ENCODE measurements around the gene NT5DC1. TPM values are rescaled to one million over a fixed set of nuclear protein-coding genes. Genes with fewer than 3 reads are reported as not detected.
"Not testable (repeated sequence)": the region's sequence is repeated elsewhere in the genome, so short reads cannot be mapped to it uniquely, and the experiment has no call there.

Gene NT5DC1
- total RNA-seq, 4 donors from 2014 or later, result 7.4 to 12.9 (median 11.4) TPM

GRCh38 chr6:116282698-116283097, 182.0 kb downstream of the NT5DC1 start:
- no peaks in the 10 kb centered on the region for H3K36me3 ChIP-seq
- no peak overlapping the region for H3K4me3 ChIP-seq
- H3K9me3 ChIP-seq, result no peaks in the 10 kb centered on the region
- peaks cover 22% of the 10 kb centered on the region for H3K4me1 ChIP-seq
- no peak for DNase-seq (ENCODE audit: low spot score in 2 of 2)
- H3K27me3 ChIP-seq, result no peaks in the 10 kb centered on the region
- TF ChIP-seq, protein P1, sequence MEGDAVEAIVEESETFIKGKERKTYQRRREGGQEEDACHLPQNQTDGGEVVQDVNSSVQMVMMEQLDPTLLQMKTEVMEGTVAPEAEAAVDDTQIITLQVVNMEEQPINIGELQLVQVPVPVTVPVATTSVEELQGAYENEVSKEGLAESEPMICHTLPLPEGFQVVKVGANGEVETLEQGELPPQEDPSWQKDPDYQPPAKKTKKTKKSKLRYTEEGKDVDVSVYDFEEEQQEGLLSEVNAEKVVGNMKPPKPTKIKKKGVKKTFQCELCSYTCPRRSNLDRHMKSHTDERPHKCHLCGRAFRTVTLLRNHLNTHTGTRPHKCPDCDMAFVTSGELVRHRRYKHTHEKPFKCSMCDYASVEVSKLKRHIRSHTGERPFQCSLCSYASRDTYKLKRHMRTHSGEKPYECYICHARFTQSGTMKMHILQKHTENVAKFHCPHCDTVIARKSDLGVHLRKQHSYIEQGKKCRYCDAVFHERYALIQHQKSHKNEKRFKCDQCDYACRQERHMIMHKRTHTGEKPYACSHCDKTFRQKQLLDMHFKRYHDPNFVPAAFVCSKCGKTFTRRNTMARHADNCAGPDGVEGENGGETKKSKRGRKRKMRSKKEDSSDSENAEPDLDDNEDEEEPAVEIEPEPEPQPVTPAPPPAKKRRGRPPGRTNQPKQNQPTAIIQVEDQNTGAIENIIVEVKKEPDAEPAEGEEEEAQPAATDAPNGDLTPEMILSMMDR (IDR thresholded peaks at IDR 0.05), result no peak
- no peak for TF ChIP-seq POLR2A (IDR thresholded peaks at IDR 0.05)
- TF ChIP-seq POLR2AphosphoS5 (IDR thresholded peaks at IDR 0.05), result no peak
- H3K27ac ChIP-seq, result no peak overlapping the region
- 87% methylated on average over 2 of the region's 2 CpGs for WGBS

- 40% methylated on average over 1 of the region's 1 CpG for WGBS
- no peak for TF ChIP-seq POLR2A (IDR thresholded peaks at IDR 0.05)
- no peaks in the 10 kb centered on the region for H3K36me3 ChIP-seq
- H3K27me3 ChIP-seq, result no peaks in the 10 kb centered on the region
- peaks cover 17% of the 10 kb centered on the region for H3K4me1 ChIP-seq
- H3K9me3 ChIP-seq, result no peaks in the 10 kb centered on the region
- no peak overlapping the region for H3K27ac ChIP-seq
- no peak for DNase-seq (ENCODE audit: low spot score in 2 of 2)
- no peak overlapping the region for H3K4me3 ChIP-seq
Measured at GRCh38 chr6:116283191-116283590, 182.5 kb downstream of the NT5DC1 start.

- WGBS, result 94% methylated on average over 4 of the region's 4 CpGs
- H3K9me3 ChIP-seq; H3K27ac ChIP-seq; H3K36me3 ChIP-seq; H3K4me3 ChIP-seq; H3K4me1 ChIP-seq; H3K27me3 ChIP-seq; DNase-seq (ENCODE audit: low spot score in 2 of 2): not testable (repeated sequence)
Measured at GRCh38 chr6:116284984-116285383, 184.3 kb downstream of the NT5DC1 start.

- no peak for TF ChIP-seq POLR2A (IDR thresholded peaks at IDR 0.05)
- no peak for TF ChIP-seq EP300 (IDR thresholded peaks at IDR 0.05)
- TF ChIP-seq, protein P1 (IDR thresholded peaks at IDR 0.05), result no peak
- no peak for TF ChIP-seq POLR2AphosphoS5 (IDR thresholded peaks at IDR 0.05)
- Histone ChIP-seq H3K9me3 (no peaks in the 10 kb centered on the region), H3K27me3 (no peaks in the 10 kb centered on the region), H3K4me1 (no peaks in the 10 kb centered on the region), H3K36me3 (no peaks in the 10 kb centered on the region), H3K4me3 (no peak overlapping the region), H3K27ac (no peak overlapping the region)
- 67% methylated on average over 1 of the region's 1 CpG for WGBS
- no peak for DNase-seq (ENCODE audit: low spot score in 2 of 2)
Measured at GRCh38 chr6:116286773-116287358, 186.2 kb downstream of the NT5DC1 start.

DNA sequence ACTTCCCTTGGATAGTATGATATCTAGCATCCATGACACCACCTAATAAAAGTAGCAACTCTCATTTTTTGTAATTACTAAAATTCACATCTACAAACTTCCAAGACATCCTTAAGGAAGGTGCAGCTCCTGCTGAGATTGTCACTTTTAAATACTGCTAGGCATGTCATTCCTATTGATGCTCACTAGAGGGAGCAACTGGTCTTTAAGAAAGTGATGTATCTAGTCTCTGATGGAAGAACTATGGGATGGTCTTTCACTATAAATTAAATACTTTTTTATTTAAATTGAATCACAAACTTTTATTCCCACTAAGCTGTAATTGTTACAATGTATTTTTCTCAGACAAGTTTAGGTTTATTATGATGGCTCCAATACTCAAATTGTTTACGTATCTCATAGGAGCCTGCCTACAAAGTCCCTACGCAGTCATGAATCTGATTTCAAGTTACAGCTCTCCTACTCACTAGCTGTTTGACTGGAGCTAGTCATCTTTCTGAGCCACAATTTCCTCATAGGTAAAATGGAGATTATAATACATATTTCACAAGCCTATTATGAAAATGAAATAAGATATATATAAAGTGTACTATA, 187.1 kb downstream of the NT5DC1 start:
- Histone ChIP-seq H3K27ac (no peak overlapping the region), H3K36me3 (no peaks in the 10 kb centered on the region), H3K9me3 (no peaks in the 10 kb centered on the region), H3K27me3 (no peaks in the 10 kb centered on the region), H3K4me1 (no peaks in the 10 kb centered on the region), H3K4me3 (no peak overlapping the region)
- TF ChIP-seq, protein P1 (IDR thresholded peaks at IDR 0.05), result peak; percentile 78 to 84
- no peak for TF ChIP-seq EP300 (IDR thresholded peaks at IDR 0.05)
- no peak for TF ChIP-seq POLR2AphosphoS5 (IDR thresholded peaks at IDR 0.05)
- 96% methylated on average over 2 of the region's 2 CpGs for WGBS
- no peak for DNase-seq (ENCODE audit: low spot score in 2 of 2)

DNA sequence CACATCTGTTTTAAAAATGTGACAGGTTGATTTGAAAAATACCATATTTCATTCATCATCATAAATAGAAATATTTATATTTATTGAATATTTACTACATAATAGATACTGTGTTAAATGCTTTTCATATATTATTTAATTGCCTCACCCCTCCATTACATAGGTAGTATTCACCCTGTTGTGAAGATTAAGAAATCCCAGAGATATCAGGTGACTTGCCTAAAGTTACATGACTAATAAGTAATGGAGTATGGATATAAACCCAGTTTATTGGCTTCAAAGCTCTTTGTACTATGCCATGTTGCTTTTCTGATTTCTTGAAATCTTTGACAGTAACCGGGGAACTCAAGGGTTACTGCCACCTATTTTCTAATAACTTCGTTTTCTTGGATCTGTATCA, 189.2 kb downstream of the NT5DC1 start:
- Histone ChIP-seq H3K36me3 (no peaks in the 10 kb centered on the region), H3K27ac (no peak overlapping the region), H3K4me1 (no peaks in the 10 kb centered on the region), H3K4me3 (no peak overlapping the region), H3K9me3 (no peaks in the 10 kb centered on the region), H3K27me3 (no peaks in the 10 kb centered on the region)
- TF ChIP-seq POLR2AphosphoS5 (IDR thresholded peaks at IDR 0.05), result no peak
- TF ChIP-seq, protein P1 (IDR thresholded peaks at IDR 0.05), result no peak
- no peak for TF ChIP-seq POLR2A (IDR thresholded peaks at IDR 0.05)
- WGBS, result 79% methylated on average over 2 of the region's 2 CpGs
- DNase-seq (ENCODE audit: low spot score in 2 of 2), result no peak
